GDM1 (cell line): ENCODE measurements around the gene SMG6.
"Not testable (repeated sequence)": the region's sequence is repeated elsewhere in the genome, so short reads cannot be mapped to it uniquely, and the experiment has no call there.

Experiments used
- DNase-seq: peaks from one replicate; lab custom pipeline; 2025; lab: John Stamatoyannopoulos, UW

Gene SMG6

GRCh38 chr17:2202996-2203575 lies 100.5 kb downstream of the SMG6 start:
- no peak for DNase-seq

- DNase-seq, result no peak
Observed at GRCh38 chr17:2202302-2202995, 101.1 kb downstream of the SMG6 start.

GRCh38 chr17:2199386-2199785 lies 104.2 kb downstream of the SMG6 start:
- DNase-seq, result not testable (repeated sequence)

GRCh38 chr17:2198927-2199326 lies 104.7 kb downstream of the SMG6 start:
- DNase-seq, result no peak

GRCh38 chr17:2197271-2197670 lies 106.3 kb downstream of the SMG6 start:
- DNase-seq, result no peak

- no peak for DNase-seq
Observed at GRCh38 chr17:2195729-2196128, 107.9 kb downstream of the SMG6 start.

- DNase-seq, result no peak
Observed at GRCh38 chr17:2194889-2195335, 108.7 kb downstream of the SMG6 start.

GRCh38 chr17:2192367-2193057 lies 111.1 kb downstream of the SMG6 start:
- peak; percentile 91 for DNase-seq

GRCh38 chr17:2191785-2192184 lies 111.8 kb downstream of the SMG6 start:
- no peak for DNase-seq

GRCh38 chr17:2191227-2191626 lies 112.4 kb downstream of the SMG6 start:
- no peak for DNase-seq

- DNase-seq, result no peak
Observed at GRCh38 chr17:2190014-2190413, 113.6 kb downstream of the SMG6 start.

GRCh38 chr17:2188971-2189630 lies 114.5 kb downstream of the SMG6 start:
- DNase-seq, result no peak

GRCh38 chr17:2187758-2188157 lies 115.8 kb downstream of the SMG6 start:
- DNase-seq, result no peak

GRCh38 chr17:2186937-2187336 lies 116.6 kb downstream of the SMG6 start:
- DNase-seq, result no peak

GRCh38 chr17:2184993-2185931 lies 118.3 kb downstream of the SMG6 start:
- DNase-seq, result no peak

GRCh38 chr17:2183346-2183745 lies 120.2 kb downstream of the SMG6 start:
- DNase-seq, result no peak

GRCh38 chr17:2181897-2182448 lies 121.6 kb downstream of the SMG6 start:
- DNase-seq, result no peak

- DNase-seq, result no peak
Observed at GRCh38 chr17:2181206-2181896, 122.2 kb downstream of the SMG6 start.

- DNase-seq, result no peak
Observed at GRCh38 chr17:2180768-2181167, 122.8 kb downstream of the SMG6 start.

- no peak for DNase-seq
Observed at GRCh38 chr17:2179615-2180295, 123.8 kb downstream of the SMG6 start.
